LoVo (cell line): ENCODE measurements around the gene EVA1B.

Experiments used
- DNase-seq: peaks from one replicate; pipeline ENCODE4 v3.0.0-alpha.2; 2016; ENCODE audit warnings: low spot score

The EVA1B gene, protein sequence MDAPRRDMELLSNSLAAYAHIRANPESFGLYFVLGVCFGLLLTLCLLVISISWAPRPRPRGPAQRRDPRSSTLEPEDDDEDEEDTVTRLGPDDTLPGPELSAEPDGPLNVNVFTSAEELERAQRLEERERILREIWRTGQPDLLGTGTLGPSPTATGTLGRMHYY

GRCh38 chr1:36323636-36324352, at the start of gene EVA1B:
Gene EVA1B (minus strand): TSS chr1:36323645. CDS start chr1:36323037, 608 bp downstream.
- peak; percentile 64 for DNase-seq

GRCh38 chr1:36372617-36373016, 49.2 kb upstream of the EVA1B start:
- no peak for DNase-seq

GRCh38 chr1:36369061-36369861, 45.8 kb upstream of the EVA1B start:
- DNase-seq: peak; percentile 60

- DNase-seq: no peak
These were observed 44.4 kb upstream of the EVA1B start for GRCh38 chr1:36367798-36368197.

DNA sequence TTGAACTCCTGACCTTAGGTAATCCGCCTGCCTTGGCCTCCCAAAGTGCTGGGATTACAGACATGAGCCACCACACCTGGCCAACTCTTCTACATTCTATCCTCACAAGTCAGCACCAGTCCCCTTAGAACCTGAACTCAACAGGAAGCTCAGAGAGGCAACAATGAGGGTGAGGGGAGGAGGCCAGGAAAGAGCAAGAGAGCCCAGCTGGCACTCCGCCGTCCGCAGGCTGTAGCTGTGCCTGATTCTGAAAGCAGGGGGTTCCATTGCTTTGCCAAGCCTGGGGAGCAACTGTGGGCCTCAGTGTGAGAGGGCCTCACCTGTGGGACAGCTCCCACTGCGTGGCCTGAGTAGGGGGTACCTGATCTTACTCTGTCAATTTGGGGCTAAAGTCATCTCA, 43.6 kb upstream of the EVA1B start:
- no peak for DNase-seq

DNA sequence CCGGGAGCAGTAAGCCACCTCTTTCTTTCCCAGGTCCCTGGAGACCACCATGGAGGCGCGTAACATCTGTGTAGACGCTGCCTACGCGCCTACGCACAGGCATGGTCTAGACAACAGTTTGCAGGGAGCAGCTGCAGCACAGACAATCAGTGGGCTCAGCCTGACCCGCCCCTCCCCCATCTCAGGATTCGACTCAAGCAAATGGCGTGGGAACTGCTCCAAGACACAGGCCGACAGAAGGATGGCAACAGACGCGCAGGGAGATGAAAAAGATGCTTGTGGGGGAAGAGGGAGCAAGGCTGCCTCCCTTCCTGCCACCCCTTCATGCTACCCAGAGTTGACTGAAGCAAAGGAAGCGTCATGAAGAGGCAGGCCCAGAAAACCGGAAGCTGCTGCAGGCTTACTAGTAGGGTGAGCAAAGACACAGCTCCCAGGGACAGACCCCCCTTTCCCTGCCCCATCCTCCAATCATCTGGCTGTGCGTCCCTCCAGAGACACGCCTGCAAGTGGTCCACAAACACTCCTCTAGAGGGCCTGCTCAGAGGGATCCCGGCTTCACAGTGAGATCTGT, 42.7 kb upstream of the EVA1B start:
- no peak for DNase-seq

- no peak for DNase-seq
These were observed 41.9 kb upstream of the EVA1B start for GRCh38 chr1:36365381-36365780.

GRCh38 chr1:36359911-36360550, 36.6 kb upstream of the EVA1B start:
- no peak for DNase-seq

- DNase-seq: no peak
These were observed 35.9 kb upstream of the EVA1B start for GRCh38 chr1:36359383-36359782.

- DNase-seq: no peak
These were observed 35.2 kb upstream of the EVA1B start for GRCh38 chr1:36358514-36359084.

- DNase-seq: no peak
These were observed 32.4 kb upstream of the EVA1B start for GRCh38 chr1:36355811-36356210.

DNA sequence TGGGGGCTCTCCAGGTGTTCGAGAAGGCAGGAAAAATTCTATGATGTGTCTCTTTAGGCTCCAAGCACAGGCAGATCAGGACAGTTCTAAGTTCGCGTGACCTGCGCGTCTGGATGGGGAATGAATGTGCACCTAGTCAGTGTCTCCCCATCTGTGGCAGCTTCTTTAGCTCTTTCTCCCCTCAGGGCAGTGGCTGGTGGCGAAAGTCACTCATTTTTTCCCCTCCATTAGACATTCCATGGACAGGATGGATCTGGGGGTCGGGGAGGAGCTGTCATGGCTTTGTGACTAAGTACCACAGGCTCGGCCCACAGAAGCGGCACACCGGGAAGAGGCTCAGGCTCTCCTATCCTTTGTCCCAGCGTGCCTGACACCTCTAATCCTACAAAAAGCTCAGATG, 31.0 kb upstream of the EVA1B start:
- DNase-seq: no peak

DNA sequence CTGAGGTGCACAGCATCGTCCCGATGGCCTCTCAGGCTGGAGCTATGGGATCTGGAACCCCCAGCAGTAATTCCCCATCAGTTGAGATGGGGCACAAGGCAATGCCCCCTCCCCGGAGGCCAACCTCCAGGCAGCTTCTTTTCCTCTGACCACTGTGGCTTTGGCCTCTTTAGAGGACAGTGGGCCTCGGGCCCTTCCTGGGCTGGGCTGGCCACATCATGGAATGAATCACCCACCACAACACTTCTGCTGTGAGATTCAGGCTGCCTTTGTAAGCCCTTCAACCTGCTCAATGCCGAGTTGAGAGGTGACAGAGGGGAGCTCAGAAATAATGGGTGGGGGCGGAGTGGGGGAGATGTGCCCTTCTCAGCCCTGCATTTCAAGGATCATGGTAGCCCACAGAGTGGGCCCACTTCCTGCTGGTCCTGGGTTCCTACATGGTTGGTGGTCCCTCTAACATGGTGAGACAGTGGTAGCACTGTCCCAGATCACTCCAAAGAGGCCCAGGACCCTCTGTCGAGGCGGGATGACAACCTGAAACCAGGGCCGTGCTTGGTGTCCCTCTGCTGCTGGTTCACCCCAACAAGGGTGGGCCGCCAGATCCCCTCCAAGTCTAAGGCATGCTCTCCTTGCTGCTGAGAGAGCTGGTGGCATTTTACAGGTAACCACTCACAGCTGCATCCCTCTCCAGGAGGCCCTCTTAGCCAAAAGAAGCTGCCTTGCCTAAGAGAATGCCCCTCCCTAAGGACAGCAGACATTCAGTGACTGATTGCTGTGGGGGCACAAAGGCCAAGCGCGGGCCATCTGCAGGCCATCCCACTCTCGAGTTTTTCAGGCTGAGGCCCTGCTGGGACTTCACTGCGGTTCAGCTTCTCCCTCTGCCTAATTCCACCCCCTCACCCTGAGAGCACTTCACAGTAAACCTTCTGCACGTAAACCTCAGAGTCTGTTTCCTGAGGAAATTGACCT, 29.7 kb upstream of the EVA1B start:
- DNase-seq: no peak

DNA sequence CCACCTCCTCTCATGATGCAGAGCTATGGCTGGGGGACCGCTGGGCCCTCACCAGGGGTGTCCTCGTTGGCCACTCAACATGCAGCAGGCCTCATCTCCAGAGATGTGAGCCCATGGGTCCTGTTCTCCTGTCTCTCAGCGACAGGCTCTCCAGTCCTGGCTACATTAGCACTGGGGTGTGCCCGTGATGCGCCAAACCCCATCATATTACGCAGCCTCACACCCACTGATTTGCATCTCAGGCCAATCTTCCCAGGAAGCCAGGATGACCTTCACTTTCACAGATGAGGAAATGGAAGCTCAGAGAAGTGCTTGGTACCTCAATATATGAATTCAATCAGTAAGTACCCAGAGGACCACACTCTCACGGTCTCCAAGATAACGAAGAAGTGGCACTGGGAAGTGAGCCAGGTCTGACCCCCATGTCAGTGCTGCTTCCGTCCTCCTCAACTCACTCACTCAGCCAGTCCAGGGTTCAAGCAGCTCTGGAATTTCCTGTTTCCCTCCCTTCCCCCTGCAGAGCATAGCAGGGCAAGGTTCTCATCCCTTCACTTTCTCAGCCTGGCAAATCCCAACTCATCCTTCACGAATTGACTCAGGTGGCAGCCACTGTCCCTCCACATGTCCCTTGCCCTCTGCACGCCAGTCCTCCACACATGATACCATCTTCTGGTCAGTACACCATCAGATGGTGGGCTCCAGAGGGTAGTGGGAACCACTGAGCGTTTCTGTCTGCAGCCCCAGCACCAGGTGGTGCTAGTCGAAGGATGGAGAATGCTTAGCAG, 28.9 kb upstream of the EVA1B start:
- no peak for DNase-seq

DNA sequence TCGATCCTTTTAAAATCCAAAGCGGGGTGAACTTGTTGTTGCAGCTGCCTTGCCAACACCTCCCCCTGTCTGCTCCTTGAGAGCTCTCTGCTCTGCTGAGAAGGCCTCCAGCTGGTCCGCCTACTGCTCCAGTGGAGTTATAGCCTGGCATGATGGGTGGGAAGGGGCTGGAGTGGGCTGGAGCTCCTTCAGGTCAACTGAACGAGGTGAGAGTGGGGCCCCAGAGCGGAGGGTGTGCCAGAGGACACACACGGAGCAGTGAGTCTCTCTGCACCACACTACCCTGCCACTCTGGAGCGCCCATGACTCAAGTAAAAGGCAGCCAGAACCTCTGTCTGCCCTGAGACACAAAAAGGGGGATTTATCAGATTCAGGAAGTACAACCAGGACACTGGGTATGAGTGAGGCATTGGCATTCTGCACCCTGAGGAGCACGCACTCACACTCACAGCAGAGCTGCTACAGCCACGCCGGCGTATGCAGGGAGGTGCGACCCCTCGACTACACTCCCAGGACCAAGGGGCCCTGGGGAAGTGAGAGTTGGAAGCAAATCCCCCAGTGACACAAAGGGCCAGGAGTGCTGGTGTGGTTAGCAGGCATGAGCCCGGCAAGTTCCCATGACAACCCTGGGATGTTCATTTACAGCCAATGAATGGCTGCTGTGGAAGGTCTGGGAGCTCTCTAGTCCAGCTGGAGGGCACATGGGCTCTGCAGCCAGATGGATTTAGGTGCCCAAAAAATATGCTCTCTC, 28.0 kb upstream of the EVA1B start:
- DNase-seq: no peak

GRCh38 chr1:36350659-36351226, 27.3 kb upstream of the EVA1B start:
- no peak for DNase-seq

GRCh38 chr1:36349839-36350238, 26.4 kb upstream of the EVA1B start:
- DNase-seq: no peak

GRCh38 chr1:36349241-36349671, 25.8 kb upstream of the EVA1B start:
- no peak for DNase-seq
